T-cell (primary cell): Measurements from ENCODE around the gene CTU1. TPM values are rescaled to one million over a fixed set of nuclear protein-coding genes. Genes with fewer than 3 reads are reported as not detected.

Source experiments
- ATAC-seq, 4 experiments: fragments of 200-7000 bp in 3 of 4; fragments of 150-1000 bp in 1 of 4; cut with Tn5 transposase; replicated peaks in 1 of 4; 1 replicate in 3 of 4; 2 replicates in 1 of 4; pipeline ENCODE4 v1.10.0; 2021; ENCODE audit warnings: moderate library complexity in 3 of 4, mild to moderate bottlenecking in 2 of 4, moderate number of reproducible peaks in 1 of 4
- CTCF ChIA-PET, 2 donors: fragments of 300-600 bp; sonication (Branson Sonifier 250); formaldehyde crosslinking; loops; one replicate each; lab custom pipeline; 2022; ENCODE audit warnings: antibody characterized with exemption in 2 of 2; lab: Charles Lee
- POLR2A ChIA-PET, 2 donors: fragments of 300-600 bp; sonication (Branson Sonifier 250); formaldehyde crosslinking; loops; one replicate each; lab custom pipeline; 2022; ENCODE audit warnings: antibody characterized with exemption in 2 of 2; lab: Charles Lee
- DNase-seq, 35 experiments: peaks; one replicate each; pipeline versions ENCODE4 v3.0.0 to v3.0.0-alpha.2; 2013 to 2023
- H3K27ac ChIP-seq: one replicate; pipeline ENCODE4 v1.5.1; 2013; ENCODE audit warnings: low read length
- H3K27me3 ChIP-seq, 2 experiments: replicated peaks in 1 of 2; 1 replicate in 1 of 2; 2 replicates in 1 of 2; pipeline versions ENCODE4 v1.6.1 to v1.7.0; 2013; ENCODE audit warnings: low read length in 1 of 2, mixed read lengths in 1 of 2; ENCODE audit not compliant: control insufficient read depth in 2 of 2, insufficient read depth in 2 of 2; ENCODE audit errors: extremely low read depth in 1 of 2
- H3K36me3 ChIP-seq, 2 donors: 1 replicate in 1 of 2; 2 replicates in 1 of 2; pipeline versions ENCODE4 v1.6.1 to v1.7.0; 2013; ENCODE audit warnings: low read length in 1 of 2; ENCODE audit not compliant: control insufficient read depth in 2 of 2, insufficient read depth in 1 of 2; ENCODE audit errors: extremely low read depth in 1 of 2
- H3K4me1 ChIP-seq, 2 experiments: 1 replicate in 1 of 2; 2 replicates in 1 of 2; pipeline versions ENCODE4 v1.6.1 to v1.7.0; 2013; ENCODE audit warnings: low read length in 2 of 2, mixed read lengths in 1 of 2; ENCODE audit not compliant: insufficient read depth in 2 of 2, control insufficient read depth in 1 of 2; ENCODE audit errors: extremely low read depth in 1 of 2
- H3K4me3 ChIP-seq, 2 donors: 1 replicate in 1 of 2; 2 replicates in 1 of 2; pipeline versions ENCODE4 v1.5.1 to v1.7.0; 2013; ENCODE audit warnings: mild to moderate bottlenecking in 2 of 2, low read length in 1 of 2, moderate library complexity in 1 of 2; ENCODE audit not compliant: control insufficient read depth in 1 of 2; ENCODE audit errors: extremely low read depth in 1 of 2
- H3K9me3 ChIP-seq: 2 replicates; pipeline ENCODE4 v1.7.0; 2013
- H3K27ac Mint-ChIP-seq, 2 donors: one replicate each; pipeline ENCODE4 v1.8.0; 2020 to 2021; ENCODE audit warnings: mild to moderate bottlenecking in 2 of 2, mixed read lengths in 2 of 2
- H3K27me3 Mint-ChIP-seq, 2 donors: one replicate each; pipeline ENCODE4 v1.8.0; 2021 to 2022; ENCODE audit warnings: mixed read lengths in 2 of 2
- H3K36me3 Mint-ChIP-seq: one replicate; pipeline ENCODE4 v1.8.0; 2021; ENCODE audit warnings: mixed read lengths
- H3K4me1 Mint-ChIP-seq, 3 donors: one replicate each; pipeline ENCODE4 v1.8.0; 2020 to 2022; ENCODE audit warnings: mixed read lengths in 3 of 3, mild to moderate bottlenecking in 1 of 3
- H3K4me3 Mint-ChIP-seq, 3 donors: one replicate each; pipeline ENCODE4 v1.8.0; 2020 to 2022; ENCODE audit warnings: mild to moderate bottlenecking in 3 of 3, mixed read lengths in 3 of 3, moderate library complexity in 3 of 3
- H3K9me3 Mint-ChIP-seq, 3 donors: one replicate each; pipeline ENCODE4 v1.8.0; 2020 to 2022; ENCODE audit warnings: mixed read lengths in 3 of 3
- WGBS: methylation state at CpG from one replicate; pipeline ENCODE4 v1.1.5; 2013; ENCODE audit warnings: missing lambda C conversion rate; ENCODE audit not compliant: insufficient coverage; 5-methylcytosine and 5-hydroxymethylcytosine counted together
- total RNA-seq, 35 experiments: library from RNA in 6 of 35; stranded (reverse) in 6 of 35; fragments of 120-200 nt in 1 of 35; gene quantifications; one replicate each; pipeline versions ENCODE4 v1.2.1 to v1.2.4 and lab custom pipeline; 2013 to 2026

Gene CTU1
- total RNA-seq, 5 donors from 2014 or later (not counting 1 experiment from before 2014, with no cell fraction given) = 3.2 to 18.1 (median 15.9) TPM

- peaks cover 0 to 14% (median 0%) of the 10 kb centered on the region in 3 donors for H3K9me3 Mint-ChIP-seq
- peak overlapping the region in 1 of 2 donors; percentile 10 for H3K4me3 ChIP-seq
- H3K36me3 Mint-ChIP-seq = no peaks in the 10 kb centered on the region
- ChIA-PET CTCF (no interaction called here), POLR2A (no interaction called here)
- 15% methylated on average over 17 of the region's 25 CpGs for WGBS
- ATAC-seq = no peak
- no peak overlapping the region for H3K27ac ChIP-seq
- H3K27me3 ChIP-seq = peaks cover 4 to 43% of the 10 kb centered on the region in 2 experiments
- peak overlapping the region in 2 of 3 donors; percentile 52 to 72 for H3K4me3 Mint-ChIP-seq
- no peak overlapping the region for H3K27ac Mint-ChIP-seq
- peaks cover 0 to 5% (median 2%) of the 10 kb centered on the region in 3 donors for H3K4me1 Mint-ChIP-seq
- H3K4me1 ChIP-seq = peaks cover 0 to 10% of the 10 kb centered on the region in 2 experiments
- H3K9me3 ChIP-seq = no peaks in the 10 kb centered on the region
- H3K27me3 Mint-ChIP-seq = peaks cover 43 to 48% of the 10 kb centered on the region in 2 donors
- DNase-seq = no peak
- no peaks in the 10 kb centered on the region for H3K36me3 ChIP-seq
Observed at GRCh38 chr19:51065221-51065960, 42.8 kb downstream of the CTU1 start.

GRCh38 chr19:51064534-51065220 lies 43.5 kb downstream of the CTU1 start, which contains the start of gene KLK13:
KLK13 (minus strand) TSS chr19:51065092; CDS start chr19:51065067, 25 bp downstream.
- Histone ChIP-seq H3K9me3 (no peaks in the 10 kb centered on the region), H3K27me3 (peaks cover 4 to 49% of the 10 kb centered on the region in 2 experiments), H3K36me3 (no peaks in the 10 kb centered on the region), H3K27ac (no peak within 1 kb of the TSS), H3K4me3 (peak within 1 kb of the TSS; percentile 10 to 40), H3K4me1 (peaks cover 0 to 10% of the 10 kb centered on the region in 2 experiments)
- ChIA-PET CTCF (no interaction called here), POLR2A (no interaction called here)
- WGBS = 12% methylated on average over 13 of the region's 38 CpGs
- H3K4me3 Mint-ChIP-seq = peak within 1 kb of the TSS in 2 of 3 donors; percentile 52 to 72
- peaks cover 0 to 14% (median 0%) of the 10 kb centered on the region in 3 donors for H3K9me3 Mint-ChIP-seq
- H3K27me3 Mint-ChIP-seq = peaks cover 48 to 53% of the 10 kb centered on the region in 2 donors
- H3K36me3 Mint-ChIP-seq = no peaks in the 10 kb centered on the region
- ATAC-seq (no peak), DNase-seq (no peak)
- H3K27ac Mint-ChIP-seq = no peak within 1 kb of the TSS
- peaks cover 0 to 5% (median 2%) of the 10 kb centered on the region in 3 donors for H3K4me1 Mint-ChIP-seq

GRCh38 chr19:51063664-51064063 lies 44.5 kb downstream of the CTU1 start:
- ATAC-seq = no peak
- H3K27ac ChIP-seq = no peak overlapping the region
- ChIA-PET CTCF (no interaction called here), POLR2A (no interaction called here)
- peaks cover 0 to 10% of the 10 kb centered on the region in 2 experiments for H3K4me1 ChIP-seq
- H3K36me3 ChIP-seq = no peaks in the 10 kb centered on the region
- Mint-ChIP-seq H3K9me3 (peaks cover 0 to 14% (median 0%) of the 10 kb centered on the region in 3 donors), H3K27ac (no peak overlapping the region), H3K4me1 (peaks cover 0 to 5% (median 2%) of the 10 kb centered on the region in 3 donors), H3K27me3 (peaks cover 51 to 56% of the 10 kb centered on the region in 2 donors), H3K4me3 (peak overlapping the region in 1 of 3 donors; percentile 33), H3K36me3 (no peaks in the 10 kb centered on the region)
- 69% methylated on average over 5 of the region's 7 CpGs for WGBS
- no peak for DNase-seq
- no peak overlapping the region for H3K4me3 ChIP-seq
- H3K9me3 ChIP-seq = no peaks in the 10 kb centered on the region
- peaks cover 4 to 48% of the 10 kb centered on the region in 2 experiments for H3K27me3 ChIP-seq

GRCh38 chr19:51060973-51061372 lies 47.2 kb downstream of the CTU1 start:
- 0% methylated on average over 1 of the region's 1 CpG for WGBS
- DNase-seq (no peak), ATAC-seq (no peak)
- CTCF ChIA-PET = interaction anchor here in 1 of 2 donors (0.6 kb wide), 1 partner anchor 27 kb away, joined by 3 read pairs; no protein-coding TSS in a partner anchor
- peaks cover 0 to 4% (median 2%) of the 10 kb centered on the region in 3 donors for H3K4me1 Mint-ChIP-seq
- Histone ChIP-seq H3K27me3 (peaks cover 4 to 40% of the 10 kb centered on the region in 2 experiments), H3K4me1 (peaks cover 0 to 10% of the 10 kb centered on the region in 2 experiments), H3K27ac (no peak overlapping the region), H3K36me3 (no peaks in the 10 kb centered on the region), H3K9me3 (no peaks in the 10 kb centered on the region), H3K4me3 (no peak overlapping the region)
- POLR2A ChIA-PET = no interaction called here
- H3K9me3 Mint-ChIP-seq = peaks cover 0 to 9% (median 0%) of the 10 kb centered on the region in 3 donors
- no peak overlapping the region for H3K27ac Mint-ChIP-seq
- H3K4me3 Mint-ChIP-seq = no peak overlapping the region
- H3K36me3 Mint-ChIP-seq = no peaks in the 10 kb centered on the region
- peaks cover 39 to 47% of the 10 kb centered on the region in 2 donors for H3K27me3 Mint-ChIP-seq

- ATAC-seq (no peak), DNase-seq (no peak)
- Mint-ChIP-seq H3K36me3 (no peaks in the 10 kb centered on the region), H3K27ac (no peak overlapping the region), H3K4me3 (no peak overlapping the region), H3K27me3 (peaks cover 39 to 44% of the 10 kb centered on the region in 2 donors), H3K4me1 (peaks cover 0 to 2% (median 1%) of the 10 kb centered on the region in 3 donors), H3K9me3 (peaks cover 0 to 9% (median 0%) of the 10 kb centered on the region in 3 donors)
- POLR2A ChIA-PET = no interaction called here
- WGBS = 42% methylated on average over 2 of the region's 4 CpGs
- Histone ChIP-seq H3K36me3 (no peaks in the 10 kb centered on the region), H3K27ac (no peak overlapping the region), H3K9me3 (no peaks in the 10 kb centered on the region), H3K4me1 (peaks cover 0 to 9% of the 10 kb centered on the region in 2 experiments), H3K4me3 (no peak overlapping the region), H3K27me3 (peaks cover 4 to 33% of the 10 kb centered on the region in 2 experiments)
- CTCF ChIA-PET = no interaction called here
Observed at GRCh38 chr19:51060336-51060735, 47.9 kb downstream of the CTU1 start.

- no peak for DNase-seq
- Histone ChIP-seq H3K27me3 (peaks cover 4 to 31% of the 10 kb centered on the region in 2 experiments), H3K27ac (no peak overlapping the region), H3K4me3 (no peak overlapping the region), H3K4me1 (peaks cover 0 to 3% of the 10 kb centered on the region in 2 experiments), H3K36me3 (no peaks in the 10 kb centered on the region), H3K9me3 (no peaks in the 10 kb centered on the region)
- Mint-ChIP-seq H3K9me3 (peaks cover 0 to 9% (median 0%) of the 10 kb centered on the region in 3 donors), H3K27ac (no peak overlapping the region), H3K27me3 (peaks cover 42 to 47% of the 10 kb centered on the region in 2 donors), H3K36me3 (no peaks in the 10 kb centered on the region), H3K4me1 (no peaks in the 10 kb centered on the region), H3K4me3 (no peak overlapping the region)
- WGBS = 64% methylated on average over 2 of the region's 7 CpGs
- POLR2A ChIA-PET = no interaction called here
- CTCF ChIA-PET = no interaction called here
- ATAC-seq = no peak
Observed at GRCh38 chr19:51059715-51060114, 48.5 kb downstream of the CTU1 start.
